Renal cortex interstitium (tissue), 11 donors: ENCODE measurements around the gene YPEL1. TPM values are rescaled to one million over a fixed set of nuclear protein-coding genes. Genes with fewer than 3 reads are reported as not detected.
"Not testable (repeated sequence)": the region's sequence is repeated elsewhere in the genome, so short reads cannot be mapped to it uniquely, and the experiment has no call there.

Source experiments
- DNase-seq, 11 donors: peaks; one replicate each; pipeline ENCODE4 v3.0.0-alpha.2; 2013; ENCODE audit warnings: low read depth in 9 of 11, low spot score in 4 of 11; ENCODE audit errors: extremely low read depth in 1 of 11
- polyA plus RNA-seq, 3 donors: library from polyadenylated mRNA; unstranded; fragments of 120-200 nt; gene quantifications; one replicate each; pipeline ENCODE4 v1.2.1, GENCODE V29; 2013; ENCODE audit not compliant: insufficient read length in 3 of 3

Gene YPEL1
- polyA plus RNA-seq, 3 donors: 15.1 to 16.5 (median 16.3) TPM

GRCh38 chr22:21694394-21694793, 41.2 kb downstream of the YPEL1 start:
- no peak for DNase-seq

DNA sequence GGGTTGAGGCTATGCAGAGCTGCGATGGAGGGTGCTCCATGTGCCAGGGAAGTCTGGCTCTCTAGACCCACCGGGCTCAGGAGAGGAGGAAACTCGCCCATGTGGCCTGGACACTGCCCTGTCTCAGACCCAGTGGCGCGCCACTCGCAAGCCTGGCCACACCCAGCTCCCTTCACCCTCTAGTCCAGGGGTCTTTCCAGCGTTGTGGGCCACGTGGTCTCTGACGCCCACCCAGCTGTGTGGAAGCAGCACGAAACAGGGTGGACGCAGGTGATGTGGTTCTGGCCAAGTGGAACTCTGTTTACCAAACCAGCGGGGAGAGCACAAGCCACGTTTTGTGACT, 41.6 kb downstream of the YPEL1 start:
- DNase-seq: no peak

DNA sequence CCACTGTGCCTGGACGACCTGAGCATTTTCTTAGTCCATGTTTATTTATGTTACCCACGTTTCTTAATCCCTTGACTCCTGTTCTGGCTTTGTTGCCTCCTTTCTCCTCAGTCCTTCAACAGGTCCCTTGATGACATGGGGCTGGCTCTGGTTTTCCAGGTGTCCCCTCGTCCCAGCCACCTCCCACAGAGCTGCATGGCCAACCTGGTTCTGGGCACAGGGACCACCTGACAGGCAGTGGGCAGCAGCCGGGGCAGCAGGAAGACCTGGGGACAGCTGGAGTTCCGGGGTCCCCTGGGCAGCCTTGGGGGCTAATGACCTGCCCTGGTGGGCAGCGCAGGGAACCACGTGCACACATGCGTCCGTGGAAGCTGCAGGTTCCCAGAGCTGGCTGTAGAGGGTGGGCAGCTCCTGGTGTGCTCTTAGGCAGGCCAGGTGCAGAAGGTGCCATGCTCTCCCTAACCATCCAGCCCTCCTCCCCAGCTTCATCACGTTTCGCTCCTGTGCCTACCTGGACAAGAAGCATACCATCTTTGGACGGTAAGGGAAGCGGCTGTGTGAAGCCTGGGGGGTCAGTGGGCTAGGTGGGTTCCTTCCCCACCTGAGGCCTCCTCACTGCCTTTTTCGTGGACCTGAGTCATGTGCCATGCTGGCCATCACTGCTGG, 42.1 kb downstream of the YPEL1 start:
- DNase-seq: no peak

- DNase-seq: not testable (repeated sequence)
These were observed 42.7 kb downstream of the YPEL1 start for GRCh38 chr22:21692856-21693255.

DNA sequence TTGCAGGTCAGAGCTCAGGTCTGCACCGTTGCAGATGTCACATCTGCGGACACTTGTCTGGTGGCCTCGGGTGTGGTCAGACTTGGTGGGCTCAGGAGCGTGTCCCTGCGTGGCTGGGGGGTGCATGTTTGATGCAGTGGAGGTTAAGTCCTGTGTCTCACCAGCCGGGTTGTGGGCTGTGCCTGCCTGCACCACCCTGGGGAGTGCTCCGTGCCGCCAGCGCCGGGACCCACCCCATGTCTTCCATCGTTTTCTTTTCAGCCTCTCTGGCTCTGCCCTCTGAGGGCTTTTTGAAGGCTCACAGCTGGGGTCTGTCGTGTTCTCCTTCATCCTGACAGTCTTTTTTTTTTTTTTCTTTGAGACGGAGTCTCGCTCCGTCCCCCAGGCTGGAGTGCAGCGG, 43.8 kb downstream of the YPEL1 start:
- no peak for DNase-seq

DNA sequence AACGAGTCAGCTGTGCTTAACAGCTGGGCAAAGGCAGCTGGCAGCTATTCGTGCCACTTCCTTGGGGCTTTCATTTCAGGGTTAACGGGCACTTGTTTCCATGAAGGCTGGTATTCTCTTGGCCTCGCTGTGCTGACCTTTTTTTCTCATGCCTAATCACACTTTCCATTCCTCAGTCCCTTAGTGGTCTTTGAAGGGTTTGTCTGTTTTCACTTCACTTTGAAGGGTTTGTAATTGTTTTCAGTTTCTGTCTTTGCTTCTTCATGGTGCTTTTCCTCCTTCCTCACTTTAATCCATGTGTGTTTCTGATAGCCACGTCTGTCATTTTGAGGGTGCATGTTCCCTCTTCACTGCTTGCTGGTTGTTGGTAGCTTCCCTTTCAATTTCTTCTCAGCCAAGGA, 45.2 kb downstream of the YPEL1 start:
- no peak for DNase-seq

DNA sequence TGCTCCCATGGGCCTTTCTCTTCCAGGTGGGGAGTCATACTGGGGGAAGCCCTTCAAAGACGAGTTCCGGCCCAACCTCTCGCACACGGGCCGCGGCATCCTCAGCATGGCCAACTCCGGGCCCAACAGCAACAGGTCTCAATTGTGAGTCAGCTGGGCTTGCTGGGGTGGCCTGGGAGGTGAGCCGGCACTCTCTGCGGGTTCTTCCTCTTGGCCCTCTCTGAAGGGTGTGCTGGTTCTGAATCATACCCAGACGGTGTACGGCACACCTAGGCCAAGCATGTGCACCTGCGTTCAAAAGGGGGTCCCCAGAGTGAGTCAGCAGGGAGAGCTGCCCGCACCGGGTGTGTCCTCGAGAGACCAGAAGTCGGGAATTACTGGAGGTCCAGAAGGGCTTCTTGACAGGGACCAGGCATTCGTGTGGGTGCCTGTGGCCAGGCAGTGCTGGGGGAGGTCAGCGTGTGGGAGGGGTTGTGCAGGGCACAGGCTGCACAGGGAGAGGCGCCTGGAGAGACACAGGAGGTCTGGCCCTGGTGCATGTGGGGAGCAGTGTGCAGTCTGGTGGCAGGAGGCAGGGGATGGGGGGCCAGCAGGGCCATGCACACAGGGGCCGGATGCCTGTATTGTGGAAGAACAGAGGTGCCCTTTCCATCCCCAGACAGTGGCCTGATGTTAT, 46.8 kb downstream of the YPEL1 start:
- no peak for DNase-seq

DNA sequence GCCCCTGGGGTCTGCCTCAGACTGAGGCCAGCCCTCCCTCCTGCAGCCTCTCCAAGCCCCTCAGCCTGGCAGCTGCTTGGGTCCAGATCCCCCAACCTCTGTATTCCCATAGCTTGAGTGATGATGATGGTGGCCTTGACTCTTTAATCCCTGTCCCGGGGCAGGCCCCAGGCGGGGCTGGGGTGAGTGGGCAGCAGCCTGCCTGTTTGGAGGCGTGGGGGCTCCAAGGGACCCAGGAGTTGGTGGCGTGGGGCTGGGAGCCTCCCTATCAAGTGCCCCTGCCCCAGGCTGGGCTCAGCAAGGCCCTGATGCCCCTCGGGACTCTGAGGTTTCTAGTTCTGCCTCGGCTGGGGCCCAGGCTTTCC, 47.3 kb downstream of the YPEL1 start:
- no peak for DNase-seq

- DNase-seq: no peak
These were observed 47.8 kb downstream of the YPEL1 start for GRCh38 chr22:21687685-21688259.

GRCh38 chr22:21686634-21687393, 48.8 kb downstream of the YPEL1 start:
- no peak for DNase-seq

DNA sequence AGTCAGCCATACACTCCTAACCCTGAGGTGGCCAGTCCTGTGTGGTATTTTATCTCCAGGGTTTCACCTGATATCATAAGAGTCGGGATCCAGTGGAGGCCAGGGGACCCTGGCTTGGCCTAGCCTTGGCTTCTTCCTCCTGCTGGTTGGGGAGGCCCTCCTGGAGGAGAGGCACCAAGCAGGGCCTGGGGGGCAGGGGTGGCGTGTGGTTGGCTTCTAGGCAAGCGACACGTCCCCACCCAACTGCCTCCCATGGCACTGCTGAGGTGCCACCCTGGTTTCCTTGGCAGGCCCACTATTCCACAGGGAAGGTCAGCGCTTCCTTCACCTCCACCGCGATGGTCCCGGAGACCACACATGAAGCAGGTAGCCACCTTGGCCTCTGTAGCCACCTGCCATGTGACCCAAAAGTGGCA, 49.4 kb downstream of the YPEL1 start:
- DNase-seq: no peak

DNA sequence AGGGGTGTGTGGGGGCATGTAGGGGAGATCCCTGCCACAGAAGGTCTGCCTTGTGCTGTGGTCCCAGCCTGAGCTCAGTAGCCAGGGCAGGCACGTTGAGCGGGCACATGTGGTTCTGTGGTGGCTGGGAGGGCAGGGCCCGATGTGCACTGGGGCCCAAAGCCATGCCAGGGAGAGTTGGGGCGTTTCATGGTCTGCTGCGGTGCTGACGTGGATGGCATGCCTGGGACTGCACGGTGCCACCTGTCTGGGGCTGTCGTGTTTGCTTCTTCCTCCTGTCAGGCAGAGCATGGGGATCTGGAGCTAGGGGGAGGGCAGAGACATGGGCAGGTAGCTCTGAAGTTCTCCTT, 50.5 kb downstream of the YPEL1 start:
- no peak for DNase-seq

DNA sequence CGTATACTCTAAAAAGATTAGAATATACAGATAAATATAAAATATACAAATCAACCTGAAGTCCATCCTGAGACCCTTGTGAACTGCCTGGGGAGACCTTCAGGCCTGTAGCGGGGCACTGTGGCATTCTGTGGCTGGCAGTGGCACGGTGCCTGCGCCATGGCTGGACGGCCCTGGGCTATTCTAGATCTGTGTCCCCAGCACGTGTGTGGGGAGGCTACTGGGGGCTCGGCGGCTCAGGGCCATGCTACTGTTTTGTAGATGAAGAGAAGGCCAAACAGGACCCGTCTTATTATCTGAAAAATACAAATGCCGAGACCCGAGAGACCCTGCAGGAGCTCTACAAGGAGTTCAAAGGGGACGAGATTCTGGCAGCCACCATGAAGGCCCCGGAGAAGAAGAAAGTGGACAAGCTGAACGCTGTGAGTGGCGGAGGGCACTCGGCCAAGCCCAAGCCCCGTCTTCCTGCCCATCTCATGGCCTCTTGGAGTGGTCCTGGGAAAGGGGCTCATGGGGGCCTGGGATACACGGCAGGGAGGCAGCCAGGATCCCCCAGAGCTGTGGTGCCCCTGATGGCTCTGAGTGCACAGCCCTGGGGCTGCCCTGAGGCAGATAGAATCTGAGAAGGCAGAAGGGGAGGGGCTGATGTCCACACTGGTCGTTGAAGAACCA, 51.0 kb downstream of the YPEL1 start:
- DNase-seq: no peak

DNA sequence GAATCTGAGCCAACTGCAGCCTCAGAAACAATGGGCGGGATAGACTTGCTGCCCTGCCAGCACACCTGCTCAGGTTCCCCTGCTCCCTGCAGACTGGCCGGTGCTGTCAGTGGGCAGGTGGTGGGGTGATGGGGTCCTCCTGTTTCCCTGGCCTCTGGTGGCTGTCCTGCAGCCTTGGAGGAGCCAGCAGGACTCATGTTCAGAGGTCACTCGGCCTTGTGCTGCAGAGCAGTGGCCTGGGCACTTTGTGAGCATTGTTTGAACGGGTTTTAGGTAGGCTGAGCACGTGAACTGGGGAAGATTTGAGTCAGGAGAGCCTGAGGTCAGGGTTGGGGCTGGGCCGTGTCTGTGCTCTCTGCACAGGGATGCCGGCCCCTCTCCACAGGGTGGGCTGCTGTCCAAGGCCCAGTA, 52.2 kb downstream of the YPEL1 start:
- no peak for DNase-seq

DNA sequence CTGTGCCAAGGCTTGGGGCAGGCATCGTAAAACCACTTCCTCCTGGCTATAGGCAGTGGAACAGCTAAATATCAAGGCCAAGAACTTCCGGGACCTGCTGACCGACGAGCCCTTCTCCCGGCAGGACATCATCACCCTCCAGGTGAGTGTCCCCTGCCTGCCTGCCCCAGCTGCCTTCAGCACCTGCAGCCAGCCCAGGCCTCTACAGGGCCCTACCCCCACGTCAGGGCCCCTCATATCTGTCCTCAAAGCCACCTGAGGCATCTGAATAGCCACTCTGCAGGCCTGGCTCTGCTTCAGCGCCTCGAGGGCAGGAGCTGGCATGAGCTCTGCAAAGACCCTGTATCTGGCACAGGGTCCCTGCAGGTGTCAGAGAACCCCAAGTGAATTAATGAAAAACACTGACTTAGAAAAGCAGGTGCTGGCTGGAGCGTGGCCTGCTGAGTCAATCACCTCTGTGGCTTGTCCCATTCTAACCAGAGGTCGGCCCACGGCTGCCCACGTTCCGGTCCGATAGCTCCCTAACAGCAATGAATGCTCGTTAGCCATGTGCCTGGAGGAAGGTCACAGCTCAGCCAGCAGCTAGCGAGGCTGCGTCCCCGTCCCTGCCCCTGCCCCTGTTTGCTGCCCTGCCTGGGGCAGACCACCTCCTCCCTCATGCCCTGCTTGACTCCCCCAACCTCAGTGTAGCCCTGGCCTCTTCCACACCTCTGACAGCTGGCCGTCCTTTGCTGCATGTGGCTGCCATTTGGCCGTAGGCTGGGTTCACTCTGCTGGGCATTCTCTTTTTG, 53.0 kb downstream of the YPEL1 start:
- DNase-seq: no peak

DNA sequence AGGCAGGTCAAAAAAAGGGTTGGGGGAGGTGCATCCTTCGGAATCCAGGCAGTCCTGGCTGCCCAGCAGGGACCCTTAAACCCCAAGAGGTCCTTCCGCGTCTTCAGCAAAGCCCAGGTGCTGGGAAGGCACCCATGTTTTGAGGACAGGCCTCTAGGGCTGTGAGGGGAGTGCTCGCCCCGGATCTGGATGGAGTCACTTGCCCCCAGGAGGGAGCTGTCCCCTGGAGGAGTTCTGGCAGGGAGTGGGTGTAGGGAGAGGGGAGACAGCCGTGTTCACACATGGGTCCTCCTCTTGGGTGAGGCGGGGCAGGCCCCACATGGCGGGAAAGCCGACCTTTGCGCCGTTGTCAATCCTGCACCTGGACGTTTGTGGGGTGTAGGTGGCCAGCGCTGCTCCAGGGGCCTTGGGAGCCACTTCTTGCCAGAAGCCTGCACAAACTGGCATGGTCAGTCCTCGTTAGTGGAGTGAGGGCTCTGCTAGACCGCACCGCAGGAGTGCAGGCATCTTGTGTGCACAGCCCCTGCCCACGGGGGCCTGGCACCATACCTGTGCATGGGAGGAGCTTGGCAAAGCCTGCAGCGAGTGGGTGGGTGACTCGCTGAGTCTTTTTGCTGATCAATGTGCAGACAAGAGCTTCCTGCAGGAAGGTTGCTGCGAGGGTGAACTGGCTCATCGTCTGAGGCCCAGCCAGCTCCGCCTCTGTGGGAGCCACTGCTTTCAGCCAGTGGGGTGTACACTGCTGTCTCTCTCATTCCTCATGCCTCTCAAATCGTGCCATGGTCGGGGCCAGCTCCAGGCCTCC, 53.8 kb downstream of the YPEL1 start:
- DNase-seq: no peak

GRCh38 chr22:21680830-21681565, 54.6 kb downstream of the YPEL1 start:
- no peak for DNase-seq

GRCh38 chr22:21679383-21679782, 56.2 kb downstream of the YPEL1 start:
- DNase-seq: no peak
